ENCODE data around the gene MROH2A.

DNA sequence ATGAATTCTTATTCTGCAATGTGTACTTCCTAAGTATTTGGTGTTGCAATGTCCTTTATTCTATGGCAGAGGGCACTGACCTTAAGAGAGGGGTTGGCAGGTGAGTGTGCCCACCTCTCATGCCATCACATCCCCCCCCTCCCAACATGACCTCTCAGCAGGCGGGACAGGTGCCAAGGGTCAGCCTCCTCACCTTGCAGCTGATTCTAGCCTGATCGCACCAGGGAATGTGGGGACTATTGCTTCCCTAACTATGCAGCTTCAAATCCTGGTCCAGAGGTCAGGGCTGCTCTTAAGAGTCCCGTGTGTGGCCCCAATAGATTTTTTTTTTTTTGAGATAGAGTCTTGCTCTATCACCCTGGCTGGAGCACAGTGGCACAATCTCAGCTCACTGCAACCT is 66.7 kb downstream of the MROH2A start:
- TF ChIP-seq GATA2 (IDR thresholded peaks at IDR 0.05; ENCODE audit: low read depth, low read length) (no peak), GATA3 (IDR thresholded peaks at IDR 0.05; ENCODE audit: low read depth, low read length) (no peak)
